HuH-7.5 (cell line): ENCODE data around the gene HAUS7.
"Not testable (repeated sequence)": the region's sequence is repeated elsewhere in the genome, so short reads cannot be mapped to it uniquely, and the experiment has no call there.

Experiments
- DNase-seq: peaks from one replicate; pipeline ENCODE4 v3.0.0; 2011; ENCODE audit warnings: low spot score

Gene HAUS7

DNA sequence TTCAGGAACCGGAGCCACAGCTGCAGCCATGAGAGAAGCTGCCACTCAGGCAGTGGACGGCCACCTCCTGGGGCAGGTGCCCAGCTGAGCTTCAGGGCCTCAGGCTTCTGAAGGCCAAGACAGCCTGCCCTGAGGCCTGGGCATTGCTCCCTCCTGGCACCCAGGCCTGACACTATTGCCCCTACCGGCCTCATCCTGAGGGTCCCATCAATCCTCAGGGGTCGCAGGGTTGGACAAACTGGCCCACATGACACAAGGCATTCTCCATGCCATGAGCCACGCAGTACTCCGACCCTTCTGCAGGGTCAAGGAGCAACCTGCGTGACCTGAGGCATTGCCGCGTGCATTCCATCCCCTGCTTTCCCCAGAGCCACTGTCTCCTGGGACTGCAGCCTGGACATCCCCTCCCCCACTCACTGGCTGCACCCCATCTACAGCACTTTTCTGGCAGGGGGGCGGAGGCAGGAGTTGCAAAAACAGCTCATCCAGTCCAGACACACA is 62.1 kb downstream of the HAUS7 start:
- no peak for DNase-seq

DNA sequence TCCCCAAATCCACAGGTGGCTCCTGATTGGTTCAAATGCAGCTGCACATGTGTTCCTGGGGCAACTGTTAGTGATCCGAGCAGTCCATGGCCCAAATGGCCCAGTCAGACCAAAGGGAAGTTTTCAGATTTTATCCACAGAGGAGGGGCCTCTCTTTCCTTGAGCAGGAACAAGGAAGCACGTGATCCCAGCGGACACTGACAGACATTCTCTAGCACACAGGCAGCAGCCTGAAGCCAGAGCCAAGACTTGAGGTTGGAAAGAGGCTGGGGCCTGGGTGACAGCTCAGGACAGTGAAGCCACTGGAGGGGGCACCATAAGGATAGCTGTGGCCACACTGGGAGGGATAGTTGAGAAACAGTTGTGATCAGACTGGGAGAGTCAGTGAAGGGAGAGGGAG is 62.6 kb downstream of the HAUS7 start:
- DNase-seq, result no peak

DNA sequence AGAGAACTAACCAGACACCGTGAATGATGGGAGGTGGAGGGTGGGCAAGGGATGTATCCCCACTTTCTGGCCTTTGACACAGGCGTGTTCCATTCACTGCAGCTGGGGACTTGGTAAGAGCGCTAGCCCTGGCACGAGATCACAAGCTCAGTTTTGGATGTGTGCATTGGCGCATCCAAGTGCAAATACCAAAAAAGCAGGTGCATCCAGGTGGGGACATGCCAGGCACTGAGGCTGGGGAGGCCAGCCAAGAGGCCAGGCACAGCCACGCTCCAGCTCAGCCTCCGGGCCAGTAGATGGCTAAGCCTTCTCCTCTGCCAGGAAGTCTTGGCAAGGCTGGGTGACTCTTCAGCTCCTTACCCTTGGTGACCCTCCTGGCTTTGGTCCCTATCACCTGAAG is 63.5 kb downstream of the HAUS7 start:
- DNase-seq, result no peak

DNA sequence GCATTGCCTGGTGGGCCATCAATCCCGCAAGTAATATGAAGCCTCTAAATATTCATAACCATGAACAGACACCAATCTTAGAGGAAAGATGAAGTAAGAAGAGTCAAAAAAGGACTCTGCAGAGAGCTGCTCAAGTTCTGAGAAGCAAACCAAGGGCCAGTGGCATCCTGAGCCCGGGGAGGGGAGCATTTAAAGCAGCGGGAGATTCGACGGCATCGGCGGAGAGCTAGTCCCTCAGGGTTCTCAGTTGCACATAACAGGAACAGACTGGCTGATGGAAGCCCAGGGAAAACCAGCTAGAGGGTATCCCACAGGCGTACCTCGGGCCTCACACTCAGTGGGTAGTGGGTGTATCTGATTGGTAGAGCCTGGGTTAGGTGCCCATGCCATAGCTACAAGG is 64.4 kb downstream of the HAUS7 start:
- no peak for DNase-seq

DNA sequence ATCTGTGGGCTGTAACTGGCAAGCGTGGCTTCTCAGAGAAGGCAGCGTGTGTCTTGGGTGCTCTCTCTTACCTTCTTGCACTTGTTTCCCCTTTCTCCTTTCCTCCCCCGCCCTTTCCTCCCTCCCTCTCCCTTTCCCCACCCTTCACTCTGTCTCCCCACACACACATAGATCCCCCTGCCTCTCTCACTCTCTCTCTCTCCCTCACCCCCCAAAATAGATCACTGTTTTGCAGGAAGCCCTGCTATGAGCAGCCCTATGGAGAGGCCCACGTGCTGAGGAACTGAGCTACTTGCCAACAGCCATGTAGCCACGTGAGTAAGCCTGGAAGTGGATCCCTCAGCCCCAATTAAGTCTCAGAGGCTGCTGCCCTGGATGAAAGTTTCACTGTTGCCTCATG is 65.0 kb downstream of the HAUS7 start:
- DNase-seq, result no peak

DNA sequence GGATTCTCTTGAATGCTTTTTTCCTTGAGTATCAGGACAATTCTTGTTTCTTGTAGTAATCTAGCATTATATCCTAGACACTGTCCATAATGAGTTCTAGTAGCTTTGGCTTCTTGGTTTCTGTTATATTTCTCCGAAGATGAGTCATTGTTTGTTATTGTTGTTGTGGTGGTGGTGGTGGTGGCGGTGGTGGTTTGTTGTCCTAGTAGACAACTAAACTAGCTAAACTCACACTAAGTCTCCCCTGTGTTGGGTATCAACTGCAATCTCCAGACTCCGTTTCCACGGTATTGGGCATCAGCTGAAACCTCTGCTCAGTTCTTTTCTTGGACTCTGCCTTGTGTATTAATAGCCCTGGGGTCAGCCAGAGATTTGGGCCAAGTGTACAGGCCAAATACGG is 66.0 kb downstream of the HAUS7 start:
- DNase-seq, result not testable (repeated sequence)

DNA sequence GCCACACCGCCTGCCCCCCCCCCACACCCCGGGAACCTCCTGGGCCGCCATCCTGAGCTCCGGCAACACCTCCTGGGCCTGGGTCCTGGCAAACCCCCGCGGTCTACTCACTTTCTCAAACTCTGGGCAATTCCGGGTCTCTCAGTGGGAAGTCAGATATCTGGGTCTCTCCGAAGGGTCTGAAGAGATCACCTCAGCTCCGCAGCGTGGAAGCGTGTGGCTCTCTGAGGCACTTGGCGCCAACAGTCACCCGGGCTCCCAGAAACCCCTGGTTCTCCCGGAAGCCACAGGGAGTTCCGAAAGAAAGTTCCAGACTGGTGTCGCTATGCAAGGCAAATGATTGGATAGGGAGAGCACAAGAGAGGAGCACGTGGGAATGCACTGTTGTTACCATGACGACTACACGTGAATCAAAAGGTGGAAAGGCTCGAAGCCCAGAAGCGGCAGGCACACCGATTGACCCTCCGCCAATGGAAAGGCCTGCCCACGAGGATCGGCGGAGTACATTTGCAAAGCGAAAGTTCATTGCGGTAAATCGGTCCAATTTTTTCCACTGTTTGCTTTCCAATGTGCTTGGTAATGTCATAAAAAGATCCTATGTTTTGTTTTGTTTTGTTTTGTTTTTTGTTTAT is 69.1 kb downstream of the HAUS7 start, which contains the start of gene PNMA6E:
PNMA6E (minus strand) TSS at position 218 of the 632 bp plus-strand sequence. CDS start 2,501 bp downstream, outside the sequence.
- DNase-seq, result no peak

DNA sequence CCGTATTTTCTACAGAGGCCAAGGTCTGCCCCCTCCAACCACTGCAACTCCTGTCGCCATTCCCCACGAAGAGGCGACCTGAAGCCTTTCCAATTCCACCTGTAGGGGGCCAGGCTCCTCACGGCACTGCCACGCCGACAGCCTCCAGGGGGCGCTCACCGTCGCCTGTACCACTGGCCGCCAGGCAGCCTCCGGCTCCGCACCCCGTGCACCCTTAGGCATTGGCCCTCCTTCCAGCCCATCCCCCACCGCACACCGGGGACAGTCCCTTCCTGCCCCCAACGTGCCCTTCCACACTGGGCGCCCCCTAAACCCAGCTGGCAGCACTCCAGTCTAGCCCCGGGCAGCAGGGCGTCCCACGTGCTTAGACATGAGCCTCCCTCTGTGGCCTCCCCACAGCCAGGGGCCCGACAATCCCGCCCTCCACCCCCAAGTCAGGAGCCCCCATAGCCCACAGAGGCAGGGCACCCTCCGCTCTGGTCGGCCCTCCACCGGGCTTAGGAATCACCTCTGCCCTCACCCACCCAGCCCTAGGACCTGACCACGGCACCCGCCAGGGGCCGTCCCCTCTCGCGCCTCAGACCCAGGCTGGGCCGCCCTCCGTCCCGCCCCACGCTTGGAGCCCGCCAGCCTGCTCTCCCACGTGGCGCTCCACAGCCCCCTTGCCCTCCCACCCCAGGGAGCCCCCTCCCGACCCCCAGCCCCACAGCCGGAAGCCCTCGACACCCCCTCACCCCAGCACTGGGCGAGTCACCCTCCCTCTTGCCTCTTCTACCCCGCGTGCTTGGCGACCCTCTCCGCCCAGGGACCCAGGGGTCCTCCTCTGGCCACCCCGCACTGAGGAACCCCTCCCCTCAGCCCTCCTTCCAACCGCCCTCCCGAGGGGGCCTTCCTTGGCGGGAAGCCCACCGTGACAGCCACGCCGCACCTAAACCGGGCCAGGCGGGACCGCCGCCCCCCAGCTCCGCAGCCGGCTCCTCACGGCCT is 69.9 kb downstream of the HAUS7 start:
- DNase-seq, result peak; percentile 71

DNA sequence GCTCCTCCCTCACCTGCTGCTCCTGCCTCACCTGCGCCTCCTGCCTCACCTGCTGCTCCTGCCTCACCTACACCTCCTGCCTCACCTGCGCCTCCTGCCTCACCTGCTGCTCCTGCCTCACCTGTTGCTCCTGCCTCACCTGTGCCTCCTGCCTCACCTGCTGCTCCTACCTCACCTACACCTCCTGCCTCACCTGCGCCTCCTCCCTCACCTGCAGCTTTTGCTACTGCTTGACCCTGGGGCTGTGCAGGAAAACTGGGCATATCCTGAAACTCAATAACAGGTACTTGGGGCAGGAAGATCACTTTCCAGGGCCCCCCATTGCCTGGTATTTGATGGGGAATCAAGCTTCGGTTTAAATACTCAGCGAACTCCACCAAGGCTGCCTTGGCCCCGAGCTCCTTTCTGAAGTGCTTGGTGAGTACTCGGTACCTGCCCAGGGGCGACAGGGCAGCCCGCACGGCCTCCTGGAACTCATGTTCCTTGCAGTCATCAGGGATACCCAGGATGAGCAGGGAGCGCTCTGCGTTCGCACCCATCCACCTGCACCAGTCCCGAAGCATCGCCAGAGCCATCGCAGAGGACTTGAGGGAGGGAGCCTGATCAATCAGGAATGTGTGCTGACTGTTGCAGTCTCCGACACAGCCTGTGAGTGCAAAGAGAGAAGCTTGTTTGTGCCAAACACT is 72.0 kb downstream of the HAUS7 start:
- DNase-seq, result no peak
